NB4 (cell line): ENCODE data around the gene IL1A.

Experiments
- DNase-seq: peaks from one replicate; pipeline ENCODE4 v3.0.0; 2010; ENCODE audit warnings: low read depth
- H3K4me3 ChIP-seq: one replicate; pipeline ENCODE4 v1.5.1; 2011; ENCODE audit warnings: mild to moderate bottlenecking, low read depth, low read length, moderate library complexity
- MAX ChIP-seq: IDR thresholded peaks from 2 replicates; pipeline ENCODE4 v1.6.1; 2011; ENCODE audit warnings: low read depth, low read length
- MYC ChIP-seq: IDR thresholded peaks from 2 replicates; pipeline ENCODE4 v1.6.1; 2011; ENCODE audit warnings: low read depth, low read length
- POLR2A ChIP-seq: IDR thresholded peaks from 2 replicates; pipeline ENCODE4 v1.6.1; 2011; ENCODE audit warnings: mild to moderate bottlenecking; ENCODE audit not compliant: insufficient read length; ENCODE audit errors: extremely low read depth
- TF ChIP-seq, protein P1 (sequence below): IDR thresholded peaks from one replicate; pipeline ENCODE4 v1.5.1; 2012; ENCODE audit warnings: low read depth, low read length

IL1A gene

GRCh38 chr2:112723995-112724394 is 60.3 kb downstream of the IL1A start:
- H3K4me3 ChIP-seq: no peak overlapping the region
- TF ChIP-seq MYC (no peak), POLR2A (no peak), MAX (no peak)
- TF ChIP-seq, protein P1, sequence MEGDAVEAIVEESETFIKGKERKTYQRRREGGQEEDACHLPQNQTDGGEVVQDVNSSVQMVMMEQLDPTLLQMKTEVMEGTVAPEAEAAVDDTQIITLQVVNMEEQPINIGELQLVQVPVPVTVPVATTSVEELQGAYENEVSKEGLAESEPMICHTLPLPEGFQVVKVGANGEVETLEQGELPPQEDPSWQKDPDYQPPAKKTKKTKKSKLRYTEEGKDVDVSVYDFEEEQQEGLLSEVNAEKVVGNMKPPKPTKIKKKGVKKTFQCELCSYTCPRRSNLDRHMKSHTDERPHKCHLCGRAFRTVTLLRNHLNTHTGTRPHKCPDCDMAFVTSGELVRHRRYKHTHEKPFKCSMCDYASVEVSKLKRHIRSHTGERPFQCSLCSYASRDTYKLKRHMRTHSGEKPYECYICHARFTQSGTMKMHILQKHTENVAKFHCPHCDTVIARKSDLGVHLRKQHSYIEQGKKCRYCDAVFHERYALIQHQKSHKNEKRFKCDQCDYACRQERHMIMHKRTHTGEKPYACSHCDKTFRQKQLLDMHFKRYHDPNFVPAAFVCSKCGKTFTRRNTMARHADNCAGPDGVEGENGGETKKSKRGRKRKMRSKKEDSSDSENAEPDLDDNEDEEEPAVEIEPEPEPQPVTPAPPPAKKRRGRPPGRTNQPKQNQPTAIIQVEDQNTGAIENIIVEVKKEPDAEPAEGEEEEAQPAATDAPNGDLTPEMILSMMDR: no peak
- no peak for DNase-seq
